Stomach (tissue), 9 donors: ENCODE results near the gene AGBL3. TPM values are rescaled to one million over a fixed set of nuclear protein-coding genes. Genes with fewer than 3 reads are reported as not detected.

Experiments used
- DNase-seq, 2 donors: peaks; one replicate each; pipeline versions ENCODE4 v3.0.0 to v3.0.0-alpha.2; 2013 to 2019
- H3K27ac ChIP-seq, 5 donors: fragments of 200-600 bp in 4 of 5; sonication (generic) in 4 of 5; one replicate each; pipeline ENCODE4 v1.5.1; 2013 to 2019; ENCODE audit warnings: mild to moderate bottlenecking in 1 of 5, moderate library complexity in 1 of 5
- H3K27me3 ChIP-seq, 3 donors: fragments of 200-600 bp; sonication (generic); one replicate each; pipeline ENCODE4 v1.5.1; 2017 to 2019; ENCODE audit warnings: mixed run types in 1 of 3
- H3K36me3 ChIP-seq, 4 donors: fragments of 200-600 bp; sonication (generic); 1 replicate in 3 of 4; 2 replicates in 1 of 4; pipeline ENCODE4 v1.5.1; 2016 to 2019
- H3K4me1 ChIP-seq, 4 donors: fragments of 200-600 bp; sonication (generic); one replicate each; pipeline ENCODE4 v1.5.1; 2016 to 2019
- H3K4me3 ChIP-seq, 4 donors: fragments of 200-600 bp; sonication (generic) in 3 of 4; one replicate each; pipeline ENCODE4 v1.5.1; 2016 to 2019; ENCODE audit warnings: mild to moderate bottlenecking in 1 of 4
- H3K9me3 ChIP-seq, 4 donors: fragments of 200-600 bp; sonication (generic); one replicate each; pipeline ENCODE4 v1.5.1; 2016 to 2019
- CTCF ChIP-seq, 7 experiments: fragments of 450-650 bp in 4 of 7; fragments of 200-600 bp in 3 of 7; sonication (generic) in 3 of 7; IDR thresholded peaks; one replicate each; pipeline ENCODE4 v1.5.1; 2016 to 2019; ENCODE audit warnings: antibody characterized with exemption in 7 of 7, control low read depth in 2 of 7, mild to moderate bottlenecking in 1 of 7
- EP300 ChIP-seq: sonication (generic); formaldehyde crosslinking; IDR thresholded peaks from one replicate; pipeline ENCODE4 v1.6.1; 2017; ENCODE audit warnings: antibody characterized with exemption
- POLR2A ChIP-seq, 4 donors: fragments of 450-650 bp; IDR thresholded peaks; one replicate each; pipeline ENCODE4 v1.6.1; 2016; ENCODE audit warnings: antibody characterized with exemption in 4 of 4, control low read depth in 2 of 4, mild to moderate bottlenecking in 1 of 4, moderate library complexity in 1 of 4
- POLR2AphosphoS5 ChIP-seq, 3 donors: sonication (generic); formaldehyde crosslinking; IDR thresholded peaks; one replicate each; pipeline ENCODE4 v1.6.1; 2016; ENCODE audit warnings: antibody characterized with exemption in 3 of 3
- WGBS, 5 donors: extraction: QIAGEN DNeasy Blood & Tissue Kit in 3 of 5; methylation state at CpG; one replicate each; pipeline versions ENCODE4 v1.1.5 to v1.1.7; 2013 to 2018; 5-methylcytosine and 5-hydroxymethylcytosine counted together
- intact Hi-C: fragments of 100-400 bp; cut with DNase I; formaldehyde crosslinking; loops from one replicate; pipeline ENCODE4 v1.15.1; 2023; ENCODE audit warnings: low total_unique reads
- polyA plus RNA-seq, 3 donors: library from polyadenylated mRNA; stranded (reverse); fragments of 200-250 nt; gene quantifications; one replicate each; pipeline ENCODE4 v1.2.3, GENCODE V29; 2013
- total RNA-seq, 5 donors: library from RNA; depleted of rRNA; stranded (reverse); fragments of >200 nt; gene quantifications; one replicate each; pipeline versions ENCODE4 v1.1.0 to v1.2.3, GENCODE V29; 2014 to 2016
- donor health status: healthy with polysubstance abuse.
- donor health status: Bipolar disorder and iron deficiency.
- donor health status: healthy.

AGBL3 gene
- total and polyA plus RNA-seq, 8 donors: 0.29 to 8.4 (median 1.3) TPM; not detected in 2

GRCh38 chr7:135165862-135166261 is 179.6 kb downstream of the AGBL3 start:
- Histone ChIP-seq H3K4me1 (peaks cover 31 to 67% (median 58%) of the 10 kb centered on the region in 4 donors), H3K9me3 (no peaks in the 10 kb centered on the region), H3K4me3 (no peak overlapping the region), H3K27ac (peak overlapping the region in 3 of 5 donors; percentile 96 to 99 (median 97)), H3K27me3 (no peaks in the 10 kb centered on the region), H3K36me3 (peaks cover 31 to 56% (median 50%) of the 10 kb centered on the region in 4 donors)
- no peak for DNase-seq
- intact Hi-C loops: loop anchor here (10.0 kb wide), 1 partner anchor 171 kb away; no protein-coding TSS in a partner anchor
- TF ChIP-seq EP300 (no peak), CTCF (IDR thresholded peaks at IDR 0.05) (no peak), POLR2AphosphoS5 (IDR thresholded peaks at IDR 0.05) (no peak), POLR2A (IDR thresholded peaks at IDR 0.05) (no peak)
- 74 to 90% (median 82%) methylated on average over 4 of the region's 4 CpGs for WGBS, 5 donors

GRCh38 chr7:135166338-135166990 is 180.2 kb downstream of the AGBL3 start:
- intact Hi-C loops: loop anchor here (10.0 kb wide), 1 partner anchor 172 kb away; no protein-coding TSS in a partner anchor
- peaks cover 31 to 56% (median 50%) of the 10 kb centered on the region in 4 donors for H3K36me3 ChIP-seq
- DNase-seq: peak in 1 of 2 donors; percentile 53
- no peak for TF ChIP-seq EP300
- TF ChIP-seq CTCF (IDR thresholded peaks at IDR 0.05): no peak
- no peak for TF ChIP-seq POLR2A (IDR thresholded peaks at IDR 0.05)
- TF ChIP-seq POLR2AphosphoS5 (IDR thresholded peaks at IDR 0.05): no peak
- H3K4me1 ChIP-seq: peaks cover 32 to 67% (median 58%) of the 10 kb centered on the region in 4 donors
- no peak overlapping the region for H3K4me3 ChIP-seq
- peak overlapping the region in 4 of 5 donors; percentile 41 to 99 (median 96) for H3K27ac ChIP-seq
- H3K27me3 ChIP-seq: no peaks in the 10 kb centered on the region
- H3K9me3 ChIP-seq: no peaks in the 10 kb centered on the region
- WGBS, 5 donors: 73 to 90% (median 82%) methylated on average over 17 to 18 of the region's 18 CpGs

- H3K4me1 ChIP-seq: peaks cover 35 to 65% (median 60%) of the 10 kb centered on the region in 4 donors
- no peaks in the 10 kb centered on the region for H3K9me3 ChIP-seq
- no peaks in the 10 kb centered on the region for H3K27me3 ChIP-seq
- peaks cover 31 to 52% (median 47%) of the 10 kb centered on the region in 4 donors for H3K36me3 ChIP-seq
- peak overlapping the region in 4 of 5 donors; percentile 41 to 99 (median 96) for H3K27ac ChIP-seq
- DNase-seq: no peak
- intact Hi-C loops: loop anchor here (10.0 kb wide), 1 partner anchor 173 kb away; no protein-coding TSS in a partner anchor
- WGBS, 5 donors: 67 to 80% (median 69%) methylated on average over 12 of the region's 12 CpGs
- TF ChIP-seq CTCF (IDR thresholded peaks at IDR 0.05) (no peak), EP300 (no peak), POLR2A (IDR thresholded peaks at IDR 0.05) (no peak), POLR2AphosphoS5 (IDR thresholded peaks at IDR 0.05) (no peak)
- peak overlapping the region in 2 of 4 donors; percentile 2 to 73 for H3K4me3 ChIP-seq
Measured at GRCh38 chr7:135167365-135167917, 181.1 kb downstream of the AGBL3 start.

GRCh38 chr7:135168001-135168400 is 181.7 kb downstream of the AGBL3 start:
- intact Hi-C loops: loop anchor here (10.0 kb wide), 1 partner anchor 173 kb away; no protein-coding TSS in a partner anchor
- DNase-seq: no peak

More at GRCh38 chr7:135168001-135168400, 181.7 kb downstream of the AGBL3 start:
- Histone ChIP-seq H3K27ac (peak overlapping the region in 4 of 5 donors; percentile 41 to 99 (median 96)), H3K36me3 (peaks cover 31 to 52% (median 47%) of the 10 kb centered on the region in 4 donors), H3K4me3 (peak overlapping the region in 1 of 4 donors; percentile 73), H3K9me3 (no peaks in the 10 kb centered on the region), H3K4me1 (peaks cover 35 to 65% (median 60%) of the 10 kb centered on the region in 4 donors), H3K27me3 (no peaks in the 10 kb centered on the region)
- TF ChIP-seq POLR2A (IDR thresholded peaks at IDR 0.05) (no peak), POLR2AphosphoS5 (IDR thresholded peaks at IDR 0.05) (no peak)
- 42 to 58% (median 48%) methylated on average over 6 to 9 of the region's 9 CpGs for WGBS, 5 donors
